Measurements from ENCODE around the gene LRP1B.

DNA sequence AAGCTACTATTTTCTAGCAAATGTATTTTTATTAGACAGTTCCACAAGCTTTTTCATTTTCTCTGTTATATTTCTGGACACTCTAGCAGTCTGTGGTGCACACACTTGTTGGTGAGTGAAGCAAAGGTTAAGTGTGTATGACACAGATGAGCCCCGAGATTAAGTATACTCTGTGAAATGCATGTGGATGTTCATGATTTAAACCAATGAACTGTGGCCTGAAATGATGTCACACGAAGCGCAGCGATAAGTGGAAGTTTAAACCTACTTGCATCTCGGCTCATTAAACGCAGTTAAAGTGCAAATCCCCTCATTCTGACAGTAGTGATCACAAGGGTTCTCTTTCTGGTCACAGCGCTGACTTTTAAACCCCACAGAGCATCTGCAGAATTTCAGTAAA, 1861.8 kb downstream of the LRP1B start:
- no peak for TF ChIP-seq EP300 (IDR thresholded peaks at IDR 0.05; ENCODE audit: borderline replicate concordance)
- TF ChIP-seq, protein P1, sequence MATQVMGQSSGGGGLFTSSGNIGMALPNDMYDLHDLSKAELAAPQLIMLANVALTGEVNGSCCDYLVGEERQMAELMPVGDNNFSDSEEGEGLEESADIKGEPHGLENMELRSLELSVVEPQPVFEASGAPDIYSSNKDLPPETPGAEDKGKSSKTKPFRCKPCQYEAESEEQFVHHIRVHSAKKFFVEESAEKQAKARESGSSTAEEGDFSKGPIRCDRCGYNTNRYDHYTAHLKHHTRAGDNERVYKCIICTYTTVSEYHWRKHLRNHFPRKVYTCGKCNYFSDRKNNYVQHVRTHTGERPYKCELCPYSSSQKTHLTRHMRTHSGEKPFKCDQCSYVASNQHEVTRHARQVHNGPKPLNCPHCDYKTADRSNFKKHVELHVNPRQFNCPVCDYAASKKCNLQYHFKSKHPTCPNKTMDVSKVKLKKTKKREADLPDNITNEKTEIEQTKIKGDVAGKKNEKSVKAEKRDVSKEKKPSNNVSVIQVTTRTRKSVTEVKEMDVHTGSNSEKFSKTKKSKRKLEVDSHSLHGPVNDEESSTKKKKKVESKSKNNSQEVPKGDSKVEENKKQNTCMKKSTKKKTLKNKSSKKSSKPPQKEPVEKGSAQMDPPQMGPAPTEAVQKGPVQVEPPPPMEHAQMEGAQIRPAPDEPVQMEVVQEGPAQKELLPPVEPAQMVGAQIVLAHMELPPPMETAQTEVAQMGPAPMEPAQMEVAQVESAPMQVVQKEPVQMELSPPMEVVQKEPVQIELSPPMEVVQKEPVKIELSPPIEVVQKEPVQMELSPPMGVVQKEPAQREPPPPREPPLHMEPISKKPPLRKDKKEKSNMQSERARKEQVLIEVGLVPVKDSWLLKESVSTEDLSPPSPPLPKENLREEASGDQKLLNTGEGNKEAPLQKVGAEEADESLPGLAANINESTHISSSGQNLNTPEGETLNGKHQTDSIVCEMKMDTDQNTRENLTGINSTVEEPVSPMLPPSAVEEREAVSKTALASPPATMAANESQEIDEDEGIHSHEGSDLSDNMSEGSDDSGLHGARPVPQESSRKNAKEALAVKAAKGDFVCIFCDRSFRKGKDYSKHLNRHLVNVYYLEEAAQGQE (IDR thresholded peaks at IDR 0.05; ENCODE audit: low read depth): no peak
- TF ChIP-seq, protein P2, sequence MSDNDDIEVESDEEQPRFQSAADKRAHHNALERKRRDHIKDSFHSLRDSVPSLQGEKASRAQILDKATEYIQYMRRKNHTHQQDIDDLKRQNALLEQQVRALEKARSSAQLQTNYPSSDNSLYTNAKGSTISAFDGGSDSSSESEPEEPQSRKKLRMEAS (IDR thresholded peaks at IDR 0.05): no peak
- TF ChIP-seq TCF12 (IDR thresholded peaks at IDR 0.05; ENCODE audit: low read depth): no peak
- no peak for TF ChIP-seq ZBTB7A (IDR thresholded peaks at IDR 0.05; ENCODE audit: low read depth)
- TF ChIP-seq, protein P3, sequence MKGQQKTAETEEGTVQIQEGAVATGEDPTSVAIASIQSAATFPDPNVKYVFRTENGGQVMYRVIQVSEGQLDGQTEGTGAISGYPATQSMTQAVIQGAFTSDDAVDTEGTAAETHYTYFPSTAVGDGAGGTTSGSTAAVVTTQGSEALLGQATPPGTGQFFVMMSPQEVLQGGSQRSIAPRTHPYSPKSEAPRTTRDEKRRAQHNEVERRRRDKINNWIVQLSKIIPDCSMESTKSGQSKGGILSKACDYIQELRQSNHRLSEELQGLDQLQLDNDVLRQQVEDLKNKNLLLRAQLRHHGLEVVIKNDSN (IDR thresholded peaks at IDR 0.05): no peak
- TF ChIP-seq FOXM1 (IDR thresholded peaks at IDR 0.05; ENCODE audit: borderline replicate concordance, low read depth): no peak
- no peak for TF ChIP-seq CREB1 (IDR thresholded peaks at IDR 0.05; ENCODE audit: low read depth)
- no peak for TF ChIP-seq TAF1 (IDR thresholded peaks at IDR 0.05; ENCODE audit: low read depth)
- TF ChIP-seq CEBPB (IDR thresholded peaks at IDR 0.05): no peak
- TF ChIP-seq RAD21 (IDR thresholded peaks at IDR 0.05; ENCODE audit: low read depth): no peak
- no peak for TF ChIP-seq TEAD4 (IDR thresholded peaks at IDR 0.05)
- no peak for TF ChIP-seq YY1 (IDR thresholded peaks at IDR 0.05; ENCODE audit: low read depth)

Measured in Ishikawa (cell line).